ENCODE data around the gene SMPD1. TPM values are rescaled to one million over a fixed set of nuclear protein-coding genes. Genes with fewer than 3 reads are reported as not detected.

SMPD1 gene
- total and polyA plus RNA-seq, 7 donors: 9.6 to 46.4 (median 18.9) TPM

DNA sequence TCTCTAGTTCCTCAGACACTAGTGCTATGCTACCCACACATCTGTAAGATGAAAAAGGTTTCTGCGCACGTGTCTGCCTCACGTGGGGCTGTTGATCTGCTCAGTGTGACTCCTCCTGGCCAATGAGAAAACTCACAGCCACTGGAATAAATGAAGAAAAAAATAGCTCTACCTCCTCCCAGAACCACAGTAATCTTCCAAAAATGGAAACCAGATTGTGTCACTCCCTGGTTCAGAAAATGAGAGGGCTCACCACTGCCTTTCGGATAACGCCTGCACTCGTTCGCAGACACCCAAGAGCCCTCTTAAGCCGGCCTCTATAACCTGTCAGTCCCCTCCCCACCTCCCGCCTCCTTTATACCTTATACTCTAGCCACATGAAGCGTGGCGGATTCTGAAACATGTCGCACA, 23.5 kb downstream of the SMPD1 start:
- H3K36me3 ChIP-seq: peaks cover 7 to 28% (median 10%) of the 10 kb centered on the region in 4 donors
- intact Hi-C loops (cut with DNase I): no loop called here
- no peaks in the 10 kb centered on the region for H3K9me3 ChIP-seq
- 79 to 92% methylated on average over 12 of the region's 12 CpGs for WGBS, 2 donors
- no peak overlapping the region for H3K4me3 ChIP-seq
- H3K27ac ChIP-seq: peak overlapping the region in 2 of 4 donors; percentile 3 to 35
- H3K27me3 ChIP-seq: no peaks in the 10 kb centered on the region
- peaks cover 0 to 33% (median 20%) of the 10 kb centered on the region in 4 donors for H3K4me1 ChIP-seq
- TF ChIP-seq POLR2AphosphoS5 (IDR thresholded peaks at IDR 0.05) (no peak), EP300 (IDR thresholded peaks at IDR 0.05) (no peak), POLR2A (IDR thresholded peaks at IDR 0.05) (no peak)
- TF ChIP-seq, protein P1, sequence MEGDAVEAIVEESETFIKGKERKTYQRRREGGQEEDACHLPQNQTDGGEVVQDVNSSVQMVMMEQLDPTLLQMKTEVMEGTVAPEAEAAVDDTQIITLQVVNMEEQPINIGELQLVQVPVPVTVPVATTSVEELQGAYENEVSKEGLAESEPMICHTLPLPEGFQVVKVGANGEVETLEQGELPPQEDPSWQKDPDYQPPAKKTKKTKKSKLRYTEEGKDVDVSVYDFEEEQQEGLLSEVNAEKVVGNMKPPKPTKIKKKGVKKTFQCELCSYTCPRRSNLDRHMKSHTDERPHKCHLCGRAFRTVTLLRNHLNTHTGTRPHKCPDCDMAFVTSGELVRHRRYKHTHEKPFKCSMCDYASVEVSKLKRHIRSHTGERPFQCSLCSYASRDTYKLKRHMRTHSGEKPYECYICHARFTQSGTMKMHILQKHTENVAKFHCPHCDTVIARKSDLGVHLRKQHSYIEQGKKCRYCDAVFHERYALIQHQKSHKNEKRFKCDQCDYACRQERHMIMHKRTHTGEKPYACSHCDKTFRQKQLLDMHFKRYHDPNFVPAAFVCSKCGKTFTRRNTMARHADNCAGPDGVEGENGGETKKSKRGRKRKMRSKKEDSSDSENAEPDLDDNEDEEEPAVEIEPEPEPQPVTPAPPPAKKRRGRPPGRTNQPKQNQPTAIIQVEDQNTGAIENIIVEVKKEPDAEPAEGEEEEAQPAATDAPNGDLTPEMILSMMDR (IDR thresholded peaks at IDR 0.05): no peak
- no peak for DNase-seq

DNA sequence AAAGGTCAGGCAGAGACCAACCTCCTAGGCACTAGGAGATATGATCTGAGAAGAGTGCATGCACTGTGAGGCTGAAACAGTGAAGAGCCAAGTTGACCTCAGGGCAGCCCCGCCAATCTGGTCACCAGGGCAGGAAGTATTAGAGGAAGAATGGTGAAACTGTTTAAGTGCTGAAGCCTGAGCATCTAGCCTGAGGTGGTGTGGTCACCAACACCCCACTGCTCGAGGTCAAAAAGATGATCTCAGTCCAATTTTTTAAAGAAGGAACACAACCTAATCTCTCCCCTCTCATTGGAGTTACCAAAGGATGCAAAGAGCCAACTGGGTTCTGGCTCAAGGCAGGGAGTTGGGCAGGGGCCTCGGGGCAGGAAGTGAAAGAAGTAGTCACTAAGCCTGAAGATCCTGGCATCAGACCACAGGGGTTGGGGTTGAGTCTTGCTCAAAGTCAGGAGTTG, 24.6 kb downstream of the SMPD1 start:
- H3K4me1 ChIP-seq: peaks cover 0 to 37% (median 24%) of the 10 kb centered on the region in 4 donors
- no peak overlapping the region for H3K27ac ChIP-seq
- intact Hi-C loops (cut with DNase I): loop anchor here (5.0 kb wide), 1 partner anchor 57 kb away; the partner anchor contains the start of gene TRIM3
- H3K4me3 ChIP-seq: no peak overlapping the region
- H3K9me3 ChIP-seq: no peaks in the 10 kb centered on the region
- TF ChIP-seq POLR2A (IDR thresholded peaks at IDR 0.05): no peak
- no peak for TF ChIP-seq EP300 (IDR thresholded peaks at IDR 0.05)
- TF ChIP-seq, protein P1 (IDR thresholded peaks at IDR 0.05): no peak
- TF ChIP-seq POLR2AphosphoS5 (IDR thresholded peaks at IDR 0.05): no peak
- no peak for DNase-seq
- no peaks in the 10 kb centered on the region for H3K27me3 ChIP-seq
- peaks cover 5 to 17% (median 9%) of the 10 kb centered on the region in 4 donors for H3K36me3 ChIP-seq
- 68 to 79% methylated on average over 3 of the region's 3 CpGs for WGBS, 2 donors

DNA sequence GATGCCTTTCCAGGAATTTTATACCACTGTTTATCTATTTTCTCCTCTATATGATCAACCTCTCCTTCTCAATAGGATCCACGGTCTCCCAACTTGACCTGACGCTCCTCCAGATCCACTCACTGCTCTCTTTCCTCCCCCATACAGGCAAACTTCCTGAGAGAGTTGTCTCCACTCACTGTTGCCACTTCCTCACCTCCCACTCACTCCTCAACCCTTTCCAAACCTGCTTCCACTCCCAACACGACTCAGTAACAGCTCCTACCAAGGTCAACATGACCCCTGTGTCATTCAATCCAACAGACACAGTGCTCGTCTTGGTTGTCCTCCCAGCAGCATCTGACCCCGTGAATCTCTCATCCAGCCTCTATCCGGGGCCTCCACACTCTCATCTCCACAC, 25.5 kb downstream of the SMPD1 start:
- no peak for DNase-seq
- Histone ChIP-seq H3K9me3 (no peaks in the 10 kb centered on the region), H3K4me1 (peaks cover 0 to 41% (median 28%) of the 10 kb centered on the region in 4 donors), H3K36me3 (peaks cover 0 to 8% (median 1%) of the 10 kb centered on the region in 4 donors), H3K27ac (no peak overlapping the region), H3K27me3 (no peaks in the 10 kb centered on the region), H3K4me3 (no peak overlapping the region)
- WGBS, 2 donors: 87 to 88% methylated on average over 6 of the region's 6 CpGs
- intact Hi-C loops (cut with DNase I): loop anchor here (5.0 kb wide), 1 partner anchor 57 kb away; the partner anchor contains the start of gene TRIM3
- TF ChIP-seq POLR2AphosphoS5 (IDR thresholded peaks at IDR 0.05) (no peak), POLR2A (IDR thresholded peaks at IDR 0.05) (no peak), EP300 (IDR thresholded peaks at IDR 0.05) (no peak)
- TF ChIP-seq, protein P1 (IDR thresholded peaks at IDR 0.05): no peak

DNA sequence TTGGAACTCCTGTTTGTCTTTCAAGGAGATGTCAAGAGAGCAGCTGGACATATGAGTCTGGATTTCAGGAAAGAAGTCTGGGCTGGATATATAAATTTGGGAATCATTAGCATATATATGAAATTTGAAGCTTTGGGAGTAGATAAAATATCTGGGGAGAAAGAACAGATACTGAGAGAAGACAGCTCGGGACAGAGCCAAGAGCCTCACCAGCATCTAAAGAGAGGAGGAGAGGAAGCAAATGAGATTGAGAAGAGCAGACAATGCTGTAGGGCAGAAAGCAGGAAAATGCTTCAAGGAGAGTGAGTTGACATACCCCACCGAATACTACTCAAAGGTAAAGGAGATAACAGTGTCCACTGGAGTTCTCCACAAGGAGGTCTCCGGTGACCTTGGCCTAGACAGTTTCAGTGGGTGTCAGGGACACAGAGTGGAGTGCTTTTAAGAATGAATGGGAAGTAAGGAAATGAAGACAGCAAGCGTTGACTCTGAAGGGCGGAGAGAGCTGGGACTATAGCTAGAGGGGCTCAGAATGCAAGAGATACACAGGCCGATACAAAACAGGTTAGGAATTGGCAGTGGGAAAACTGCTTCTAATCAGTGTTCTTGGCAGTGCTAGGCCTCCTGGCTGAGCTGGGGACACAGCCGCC, 27.8 kb downstream of the SMPD1 start:
- no peaks in the 10 kb centered on the region for H3K27me3 ChIP-seq
- H3K27ac ChIP-seq: peak overlapping the region; percentile 86 to 98 (median 94)
- intact Hi-C loops (cut with DNase I): loop anchor here (2.0 to 5.0 kb wide), 2 partner anchors 27 to 54 kb away; partner anchors contain the start of genes SMPD1 and TRIM3
- no peaks in the 10 kb centered on the region for H3K36me3 ChIP-seq
- H3K4me1 ChIP-seq: peaks cover 0 to 40% (median 28%) of the 10 kb centered on the region in 4 donors
- no peak for TF ChIP-seq POLR2A (IDR thresholded peaks at IDR 0.05)
- TF ChIP-seq POLR2AphosphoS5 (IDR thresholded peaks at IDR 0.05): no peak
- no peak for TF ChIP-seq EP300 (IDR thresholded peaks at IDR 0.05)
- TF ChIP-seq, protein P1 (IDR thresholded peaks at IDR 0.05): no peak
- peak overlapping the region; percentile 79 to 99 (median 89) for H3K4me3 ChIP-seq
- WGBS, 2 donors: 48 to 51% methylated on average over 7 of the region's 7 CpGs
- no peaks in the 10 kb centered on the region for H3K9me3 ChIP-seq
- DNase-seq: no peak
